HUES64 (cell line): Measurements from ENCODE around the gene SMYD3.
"Not testable (repeated sequence)": the region's sequence is repeated elsewhere in the genome, so short reads cannot be mapped to it uniquely, and the experiment has no call there.

ENCODE experiments used
- H3K27ac ChIP-seq: 2 replicates; pipeline ENCODE4 v1.7.0; 2013; ENCODE audit warnings: low read depth, low read length, inconsistent platforms
- H3K27me3 ChIP-seq: 2 replicates; pipeline ENCODE4 v1.6.1; 2013; ENCODE audit warnings: mild to moderate bottlenecking, low read length; ENCODE audit not compliant: insufficient read depth
- H3K36me3 ChIP-seq: 2 replicates; pipeline ENCODE4 v1.6.1; 2013; ENCODE audit warnings: mild to moderate bottlenecking, low read length; ENCODE audit not compliant: insufficient read depth
- H3K4me1 ChIP-seq: 2 replicates; pipeline ENCODE4 v1.6.1; 2013; ENCODE audit warnings: mild to moderate bottlenecking, low read length, moderate library complexity; ENCODE audit not compliant: insufficient read depth
- H3K4me3 ChIP-seq: 2 replicates; pipeline ENCODE4 v1.5.1; 2013; ENCODE audit warnings: mild to moderate bottlenecking, low read length, moderate library complexity
- H3K9ac ChIP-seq: 2 replicates; pipeline ENCODE4 v1.6.1; 2013; ENCODE audit warnings: mild to moderate bottlenecking, low read depth, low read length
- H3K9me3 ChIP-seq: 2 replicates; pipeline ENCODE4 v1.6.1; 2013; ENCODE audit warnings: low read depth, low read length; ENCODE audit not compliant: insufficient read depth
- WGBS: fragments of 150-250, 120-280 bp; methylation state at CpG from one replicate; pipeline ENCODE4 v1.1.7; 2013; ENCODE audit warnings: missing lambda C conversion rate; 5-methylcytosine and 5-hydroxymethylcytosine counted together

SMYD3 gene

GRCh38 chr1:246036175-246036574 lies 470.9 kb downstream of the SMYD3 start:
- Histone ChIP-seq H3K27ac (no peak overlapping the region), H3K36me3 (no peaks in the 10 kb centered on the region), H3K4me3 (no peak overlapping the region), H3K9ac (no peak overlapping the region), H3K4me1 (no peaks in the 10 kb centered on the region), H3K27me3 (no peaks in the 10 kb centered on the region), H3K9me3 (no peaks in the 10 kb centered on the region)
- WGBS: 92% methylated on average over 1 of the region's 1 CpG

- WGBS: 94% methylated on average over 11 of the region's 11 CpGs
- no peaks in the 10 kb centered on the region for H3K36me3 ChIP-seq
- H3K4me1 ChIP-seq: no peaks in the 10 kb centered on the region
- H3K9me3 ChIP-seq: no peaks in the 10 kb centered on the region
- no peak overlapping the region for H3K4me3 ChIP-seq
- H3K9ac ChIP-seq: no peak overlapping the region
- no peak overlapping the region for H3K27ac ChIP-seq
- no peaks in the 10 kb centered on the region for H3K27me3 ChIP-seq
Measured at GRCh38 chr1:246035060-246035541, 472.0 kb downstream of the SMYD3 start.

- WGBS: 93% methylated on average over 12 of the region's 12 CpGs
- H3K27ac ChIP-seq: no peak overlapping the region
- no peaks in the 10 kb centered on the region for H3K36me3 ChIP-seq
- H3K9ac ChIP-seq: no peak overlapping the region
- H3K4me3 ChIP-seq: no peak overlapping the region
- H3K9me3 ChIP-seq: no peaks in the 10 kb centered on the region
- H3K4me1 ChIP-seq: no peaks in the 10 kb centered on the region
- no peaks in the 10 kb centered on the region for H3K27me3 ChIP-seq
Measured at GRCh38 chr1:246034630-246035029, 472.4 kb downstream of the SMYD3 start.

GRCh38 chr1:246032984-246033383 lies 474.1 kb downstream of the SMYD3 start:
- no peak overlapping the region for H3K9ac ChIP-seq
- H3K27me3 ChIP-seq: no peaks in the 10 kb centered on the region
- H3K4me3 ChIP-seq: no peak overlapping the region
- H3K27ac ChIP-seq: no peak overlapping the region
- no peaks in the 10 kb centered on the region for H3K36me3 ChIP-seq
- 92% methylated on average over 1 of the region's 1 CpG for WGBS
- H3K4me1 ChIP-seq: no peaks in the 10 kb centered on the region
- H3K9me3 ChIP-seq: no peaks in the 10 kb centered on the region

GRCh38 chr1:246032031-246032551 lies 475.0 kb downstream of the SMYD3 start:
- no peaks in the 10 kb centered on the region for H3K27me3 ChIP-seq
- H3K4me3 ChIP-seq: no peak overlapping the region
- no peaks in the 10 kb centered on the region for H3K36me3 ChIP-seq
- WGBS: 92% methylated on average over 3 of the region's 3 CpGs
- no peaks in the 10 kb centered on the region for H3K9me3 ChIP-seq
- H3K9ac ChIP-seq: no peak overlapping the region
- H3K4me1 ChIP-seq: no peaks in the 10 kb centered on the region
- H3K27ac ChIP-seq: no peak overlapping the region

- H3K27me3 ChIP-seq: no peaks in the 10 kb centered on the region
Measured at GRCh38 chr1:246029616-246030015, 477.5 kb downstream of the SMYD3 start.

GRCh38 chr1:246024118-246024517 lies 483.0 kb downstream of the SMYD3 start:
- not testable (repeated sequence) for H3K27ac ChIP-seq, H3K4me3 ChIP-seq, H3K36me3 ChIP-seq, H3K27me3 ChIP-seq, H3K9ac ChIP-seq, H3K9me3 ChIP-seq, H3K4me1 ChIP-seq
- WGBS: 91% methylated on average over 1 of the region's 1 CpG

More at GRCh38 chr1:246029616-246030015, 477.5 kb downstream of the SMYD3 start:
- Histone ChIP-seq H3K27ac (no peak overlapping the region), H3K36me3 (no peaks in the 10 kb centered on the region), H3K9ac (no peak overlapping the region), H3K9me3 (no peaks in the 10 kb centered on the region), H3K4me1 (no peaks in the 10 kb centered on the region), H3K4me3 (no peak overlapping the region)
- no CpG with 5 or more reads among the region's 1 CpG for WGBS

- Histone ChIP-seq H3K27me3 (no peaks in the 10 kb centered on the region), H3K27ac (no peak overlapping the region), H3K4me3 (no peak overlapping the region), H3K36me3 (no peaks in the 10 kb centered on the region), H3K4me1 (no peaks in the 10 kb centered on the region), H3K9me3 (no peaks in the 10 kb centered on the region), H3K9ac (no peak overlapping the region)
- WGBS: 96% methylated on average over 2 of the region's 6 CpGs
Measured at GRCh38 chr1:246020211-246020954, 486.7 kb downstream of the SMYD3 start.

GRCh38 chr1:246018146-246018545 lies 488.9 kb downstream of the SMYD3 start:
- H3K9me3 ChIP-seq: no peaks in the 10 kb centered on the region
- H3K4me3 ChIP-seq: no peak overlapping the region
- H3K9ac ChIP-seq: no peak overlapping the region
- H3K36me3 ChIP-seq: no peaks in the 10 kb centered on the region
- H3K4me1 ChIP-seq: no peaks in the 10 kb centered on the region
- no peaks in the 10 kb centered on the region for H3K27me3 ChIP-seq
- no peak overlapping the region for H3K27ac ChIP-seq
- 91% methylated on average over 4 of the region's 4 CpGs for WGBS

GRCh38 chr1:246012341-246012740 lies 494.7 kb downstream of the SMYD3 start:
- H3K27me3 ChIP-seq: no peaks in the 10 kb centered on the region
- H3K9ac ChIP-seq: no peak overlapping the region
- WGBS: 31% methylated on average over 5 of the region's 5 CpGs

GRCh38 chr1:246010386-246010785 lies 496.7 kb downstream of the SMYD3 start:
- Histone ChIP-seq H3K4me1 (peaks cover 8% of the 10 kb centered on the region), H3K27me3 (no peaks in the 10 kb centered on the region), H3K36me3 (no peaks in the 10 kb centered on the region), H3K27ac (no peak overlapping the region), H3K9me3 (no peaks in the 10 kb centered on the region), H3K9ac (no peak overlapping the region), H3K4me3 (no peak overlapping the region)
- WGBS: 94% methylated on average over 3 of the region's 3 CpGs

More at GRCh38 chr1:246012341-246012740, 494.7 kb downstream of the SMYD3 start:
- Histone ChIP-seq H3K4me1 (peaks cover 8% of the 10 kb centered on the region), H3K36me3 (no peaks in the 10 kb centered on the region), H3K27ac (no peak overlapping the region), H3K9me3 (no peaks in the 10 kb centered on the region), H3K4me3 (no peak overlapping the region)
